Measurements from ENCODE around the gene ABHD4.

The ABHD4 gene

GRCh38 chr14:22566845-22567244 is 31.3 kb upstream of the ABHD4 start:
- H3K79me2 ChIP-seq (ENCODE audit: insufficient read depth, low read length): peaks cover 68% of the 10 kb centered on the region
- peaks cover 7% of the 10 kb centered on the region; the same call in 1 of the 2 replicates for H3F3A ChIP-seq (ENCODE audit: low read depth)

GRCh38 chr14:22567437-22567836 is 30.7 kb upstream of the ABHD4 start:
- Histone ChIP-seq H4K20me1 (ENCODE audit: insufficient read depth, low read length, poor library complexity, severe bottlenecking) (no peaks in the 10 kb centered on the region), H3F3A (ENCODE audit: low read depth) (0 out of 2 replicates have a peak, but pooled peaks cover 3% of the 10 kb centered on the region), H3K4me1 (ENCODE audit: insufficient read depth, low read length, poor library complexity, severe bottlenecking) (peaks cover 74% of the 10 kb centered on the region), H3K79me2 (ENCODE audit: insufficient read depth, low read length) (peaks cover 68% of the 10 kb centered on the region), H3K36me3 (ENCODE audit: insufficient read depth, low read length) (peaks cover 21% of the 10 kb centered on the region), H3K9ac (ENCODE audit: low read depth, low read length, poor library complexity, severe bottlenecking) (peak overlapping the region; percentile 97), H3K27me3 (ENCODE audit: insufficient read depth, low read length, poor library complexity, severe bottlenecking) (no peaks in the 10 kb centered on the region), H3K4me3 (ENCODE audit: low read length, poor library complexity, severe bottlenecking) (peak overlapping the region; percentile 30), H2AFZ (ENCODE audit: low read length) (no peak overlapping the region), H3K9me3 (ENCODE audit: insufficient read depth, low read depth, low read length) (no peaks in the 10 kb centered on the region), H3K4me2 (ENCODE audit: low read depth, low read length, poor library complexity, severe bottlenecking) (peak overlapping the region; percentile 56), H3K9me2 (replicated peaks; ENCODE audit: low read depth, low read length) (no peaks in the 10 kb centered on the region)
- TF ChIP-seq CTCF (conservative IDR thresholded peaks at IDR 0.05; ENCODE audit: low read length): no peak
- TF ChIP-seq EZH2phosphoT487 (IDR thresholded peaks at IDR 0.05; ENCODE audit: borderline replicate concordance): no peak

More at GRCh38 chr14:22566845-22567244, 31.3 kb upstream of the ABHD4 start:
- H3K9ac ChIP-seq (ENCODE audit: low read depth, low read length, poor library complexity, severe bottlenecking): peak overlapping the region; percentile 97
- H3K4me1 ChIP-seq (ENCODE audit: insufficient read depth, low read length, poor library complexity, severe bottlenecking): peaks cover 80% of the 10 kb centered on the region
- no peaks in the 10 kb centered on the region for H3K27me3 ChIP-seq (ENCODE audit: insufficient read depth, low read length, poor library complexity, severe bottlenecking)
- no peaks in the 10 kb centered on the region for H4K20me1 ChIP-seq (ENCODE audit: insufficient read depth, low read length, poor library complexity, severe bottlenecking)
- H3K36me3 ChIP-seq (ENCODE audit: insufficient read depth, low read length): peaks cover 15% of the 10 kb centered on the region
- TF ChIP-seq CTCF (conservative IDR thresholded peaks at IDR 0.05; ENCODE audit: low read length) (no peak), EZH2phosphoT487 (IDR thresholded peaks at IDR 0.05; ENCODE audit: borderline replicate concordance) (no peak)
- H3K9me3 ChIP-seq (ENCODE audit: insufficient read depth, low read depth, low read length): no peaks in the 10 kb centered on the region
- H3K4me2 ChIP-seq (ENCODE audit: low read depth, low read length, poor library complexity, severe bottlenecking): peak overlapping the region; percentile 56
- peak overlapping the region; percentile 30 for H3K4me3 ChIP-seq (ENCODE audit: low read length, poor library complexity, severe bottlenecking)
- H2AFZ ChIP-seq (ENCODE audit: low read length): no peak overlapping the region
- H3K9me2 ChIP-seq (replicated peaks; ENCODE audit: low read depth, low read length): no peaks in the 10 kb centered on the region

GRCh38 chr14:22569106-22569736 is 28.9 kb upstream of the ABHD4 start:
- H3K9ac ChIP-seq (ENCODE audit: low read depth, low read length, poor library complexity, severe bottlenecking): peak overlapping the region; percentile 97
- H4K20me1 ChIP-seq (ENCODE audit: insufficient read depth, low read length, poor library complexity, severe bottlenecking): no peaks in the 10 kb centered on the region
- H3K4me1 ChIP-seq (ENCODE audit: insufficient read depth, low read length, poor library complexity, severe bottlenecking): peaks cover 58% of the 10 kb centered on the region
- no peaks in the 10 kb centered on the region for H3K9me3 ChIP-seq (ENCODE audit: insufficient read depth, low read depth, low read length)
- H3K9me2 ChIP-seq (replicated peaks; ENCODE audit: low read depth, low read length): no peaks in the 10 kb centered on the region
- TF ChIP-seq CTCF (conservative IDR thresholded peaks at IDR 0.05; ENCODE audit: low read length) (no peak), EZH2phosphoT487 (IDR thresholded peaks at IDR 0.05; ENCODE audit: borderline replicate concordance) (no peak)
- no peaks in the 10 kb centered on the region for H3K27me3 ChIP-seq (ENCODE audit: insufficient read depth, low read length, poor library complexity, severe bottlenecking)
- no peaks in the 10 kb centered on the region for H3F3A ChIP-seq (ENCODE audit: low read depth)
- peaks cover 29% of the 10 kb centered on the region for H3K36me3 ChIP-seq (ENCODE audit: insufficient read depth, low read length)
- H3K4me3 ChIP-seq (ENCODE audit: low read length, poor library complexity, severe bottlenecking): peak overlapping the region; percentile 72
- no peak overlapping the region for H2AFZ ChIP-seq (ENCODE audit: low read length)
- H3K4me2 ChIP-seq (ENCODE audit: low read depth, low read length, poor library complexity, severe bottlenecking): peak overlapping the region; percentile 87
- peaks cover 56% of the 10 kb centered on the region for H3K79me2 ChIP-seq (ENCODE audit: insufficient read depth, low read length)
